Gastroesophageal sphincter (tissue), 3 donors: ENCODE measurements around the gene IL10RA.

ENCODE experiments used
- CTCF ChIP-seq, 4 experiments: fragments of 200-600 bp in 2 of 4; fragments of 450-650 bp in 2 of 4; sonication (generic) in 1 of 4; IDR thresholded peaks; one replicate each; pipeline ENCODE4 v1.5.1; 2017 to 2019; ENCODE audit warnings: antibody characterized with exemption in 4 of 4, mild to moderate bottlenecking in 2 of 4, moderate library complexity in 2 of 4
- EP300 ChIP-seq: sonication (generic); formaldehyde crosslinking; IDR thresholded peaks from one replicate; pipeline ENCODE4 v1.6.1; 2017; ENCODE audit warnings: antibody characterized with exemption, mild to moderate bottlenecking
- POLR2A ChIP-seq, 2 donors: fragments of 450-650 bp; IDR thresholded peaks; one replicate each; pipeline ENCODE4 v1.6.1; 2017; ENCODE audit warnings: antibody characterized with exemption in 2 of 2, mild to moderate bottlenecking in 2 of 2, moderate library complexity in 1 of 2
- POLR2AphosphoS5 ChIP-seq: sonication (generic); formaldehyde crosslinking; IDR thresholded peaks from one replicate; pipeline ENCODE4 v1.6.1; 2017; ENCODE audit warnings: antibody characterized with exemption

- TF ChIP-seq CTCF (IDR thresholded peaks at IDR 0.05), result no peak
- TF ChIP-seq EP300, result no peak
- TF ChIP-seq POLR2AphosphoS5, result no peak
- TF ChIP-seq POLR2A (IDR thresholded peaks at IDR 0.05), result no peak
Measured at GRCh38 chr11:118027694-118028093, 41.5 kb downstream of the IL10RA start.
